ENCODE results near the gene CCL21.

DNA sequence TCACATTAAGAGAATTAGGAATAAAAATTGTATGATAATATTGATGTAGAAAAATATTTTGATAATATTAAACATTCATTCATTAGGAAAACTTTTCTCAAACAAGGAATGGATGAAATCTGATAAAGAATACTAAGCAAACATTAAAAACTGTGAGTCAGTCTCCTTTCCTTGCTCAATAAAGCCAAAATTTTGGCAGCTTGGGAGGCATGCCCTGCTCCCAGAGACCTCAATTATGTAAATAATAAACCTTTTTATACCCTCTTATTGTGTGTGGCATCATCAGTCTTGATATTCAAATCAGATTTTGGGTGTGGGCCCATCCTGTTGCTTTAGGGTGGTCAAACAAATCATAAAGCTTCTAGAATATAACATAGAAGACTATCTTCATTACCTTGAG, 36.6 kb upstream of the CCL21 start:
- TF ChIP-seq EZH2 (IDR thresholded peaks at IDR 0.05; ENCODE audit: insufficient read depth, poor library complexity, severe bottlenecking) (no peak), EZH2phosphoT487 (IDR thresholded peaks at IDR 0.05; ENCODE audit: insufficient read depth, low read depth) (no peak)
